H9 (cell line): Measurements from ENCODE around the gene KRT13. TPM values are rescaled to one million over a fixed set of nuclear protein-coding genes. Genes with fewer than 3 reads are reported as not detected.

Source experiments
- DNase-seq: peaks from one replicate; pipeline ENCODE4 v3.0.0-alpha.2; 2017
- H2AFZ ChIP-seq: one replicate; pipeline ENCODE4 v1.6.1; 2013; ENCODE audit warnings: mild to moderate bottlenecking, low read length, control low read depth, moderate library complexity
- H2AK5ac ChIP-seq: 2 replicates; pipeline ENCODE4 v1.6.1; 2013; ENCODE audit warnings: low read length, control low read depth, mixed read lengths; ENCODE audit not compliant: insufficient read length
- H2BK120ac ChIP-seq: one replicate; pipeline ENCODE4 v1.6.1; 2013; ENCODE audit warnings: low read depth, mild to moderate bottlenecking, low read length, control low read depth, inconsistent platforms; ENCODE audit not compliant: poor library complexity, severe bottlenecking
- H2BK12ac ChIP-seq: 2 replicates; pipeline ENCODE4 v1.6.1; 2013; ENCODE audit warnings: low read length, control low read depth, mixed read lengths, low read depth; ENCODE audit not compliant: insufficient read length
- H2BK15ac ChIP-seq: 2 replicates; pipeline ENCODE4 v1.6.1; 2013; ENCODE audit warnings: low read depth, low read length, control low read depth
- H2BK20ac ChIP-seq: one replicate; pipeline ENCODE4 v1.6.1; 2013; ENCODE audit warnings: low read depth, mild to moderate bottlenecking, low read length, control low read depth, inconsistent platforms; ENCODE audit not compliant: poor library complexity, severe bottlenecking
- H2BK5ac ChIP-seq: 2 replicates; pipeline ENCODE4 v1.6.1; 2013; ENCODE audit warnings: low read length, control low read depth, mixed read lengths; ENCODE audit not compliant: insufficient read length
- H3K14ac ChIP-seq: 2 replicates; pipeline ENCODE4 v1.6.1; 2013; ENCODE audit warnings: low read length, control low read depth; ENCODE audit not compliant: insufficient read depth
- H3K18ac ChIP-seq: 2 replicates; pipeline ENCODE4 v1.6.1; 2013; ENCODE audit warnings: low read depth, mild to moderate bottlenecking, mixed read lengths, low read length, control low read depth; ENCODE audit not compliant: insufficient read length
- H3K23ac ChIP-seq: 2 replicates; pipeline ENCODE4 v1.6.1; 2013; ENCODE audit warnings: low read length, control low read depth, mixed read lengths, low read depth; ENCODE audit not compliant: insufficient read length
- H3K23me2 ChIP-seq: 2 replicates; pipeline ENCODE4 v1.6.1; 2013; ENCODE audit warnings: low read depth, mild to moderate bottlenecking, mixed read lengths, low read length, control low read depth; ENCODE audit not compliant: insufficient read length, poor library complexity, severe bottlenecking
- H3K27ac ChIP-seq: 2 replicates; pipeline ENCODE4 v1.5.1; 2013; ENCODE audit warnings: low read length, control low read depth, mixed read lengths, low read depth; ENCODE audit not compliant: insufficient read length
- H3K27me3 ChIP-seq: 2 replicates; pipeline ENCODE4 v1.6.1; 2013; ENCODE audit warnings: low read length, control low read depth, inconsistent platforms; ENCODE audit not compliant: insufficient read depth
- H3K4ac ChIP-seq: 2 replicates; pipeline ENCODE4 v1.6.1; 2013; ENCODE audit warnings: low read depth, mild to moderate bottlenecking, control low read depth, inconsistent platforms, low read length, moderate library complexity
- H3K4me1 ChIP-seq: 2 replicates; pipeline ENCODE4 v1.6.1; 2013; ENCODE audit warnings: low read length, control low read depth, inconsistent platforms; ENCODE audit not compliant: insufficient read depth
- H3K4me2 ChIP-seq: 2 replicates; pipeline ENCODE4 v1.6.1; 2013; ENCODE audit warnings: low read length, control low read depth, mixed read lengths; ENCODE audit not compliant: insufficient read length, insufficient read depth
- H3K56ac ChIP-seq: 2 replicates; pipeline ENCODE4 v1.6.1; 2013; ENCODE audit warnings: low read depth, mild to moderate bottlenecking, mixed read lengths, low read length, control low read depth; ENCODE audit not compliant: insufficient read length
- H3K79me1 ChIP-seq: 2 replicates; pipeline ENCODE4 v1.6.1; 2013; ENCODE audit warnings: low read depth, mild to moderate bottlenecking, moderate library complexity, low read length, control low read depth, inconsistent platforms; ENCODE audit not compliant: insufficient read depth, poor library complexity, severe bottlenecking
- H3K79me2 ChIP-seq: 2 replicates; pipeline ENCODE4 v1.6.1; 2013; ENCODE audit warnings: low read length, control low read depth, inconsistent platforms; ENCODE audit not compliant: insufficient read depth
- H3K9ac ChIP-seq: 2 replicates; pipeline ENCODE4 v1.6.1; 2013; ENCODE audit warnings: low read length, control low read depth, mixed read lengths; ENCODE audit not compliant: insufficient read length; ENCODE audit errors: extremely low read depth
- H3K9me3 ChIP-seq: one replicate; pipeline ENCODE4 v1.6.1; 2013; ENCODE audit warnings: low read depth, low read length, inconsistent platforms; ENCODE audit not compliant: control insufficient read depth
- H3T11ph ChIP-seq: one replicate; pipeline ENCODE4 v1.6.1; 2013; ENCODE audit warnings: mild to moderate bottlenecking, low read length, control low read depth, inconsistent platforms
- H4K20me1 ChIP-seq: one replicate; pipeline ENCODE4 v1.6.1; 2013; ENCODE audit not compliant: control insufficient read depth, insufficient read length, insufficient read depth
- H4K5ac ChIP-seq: 2 replicates; pipeline ENCODE4 v1.6.1; 2013; ENCODE audit warnings: low read depth, mild to moderate bottlenecking, mixed read lengths, low read length, control low read depth; ENCODE audit not compliant: insufficient read length
- H4K8ac ChIP-seq: replicated peaks from 2 replicates; pipeline ENCODE4 v1.6.1; 2013; ENCODE audit warnings: low read length, control low read depth, mixed read lengths, low read depth; ENCODE audit not compliant: insufficient read length
- H4K91ac ChIP-seq: 2 replicates; pipeline ENCODE4 v1.6.1; 2013; ENCODE audit warnings: low read depth, mild to moderate bottlenecking, moderate library complexity, mixed read lengths, low read length, control low read depth; ENCODE audit not compliant: insufficient read length
- H3K27ac Mint-ChIP-seq, 3 experiments: 2 replicates in 2 of 3; 3 replicates in 1 of 3; pipeline ENCODE4 v1.8.0; 2020 to 2021; ENCODE audit warnings: mixed read lengths in 3 of 3, mild to moderate bottlenecking in 1 of 3, moderate library complexity in 1 of 3
- H3K27me3 Mint-ChIP-seq: 2 replicates; pipeline ENCODE4 v1.8.0; 2021; ENCODE audit warnings: low read depth, mild to moderate bottlenecking, moderate library complexity, mixed read lengths
- H3K36me3 Mint-ChIP-seq, 3 experiments: 2 replicates in 2 of 3; 3 replicates in 1 of 3; pipeline ENCODE4 v1.8.0; 2020 to 2021; ENCODE audit warnings: low read depth in 3 of 3, mixed read lengths in 3 of 3; ENCODE audit not compliant: insufficient read depth in 1 of 3
- H3K4me1 Mint-ChIP-seq, 2 experiments: 2 replicates each; pipeline ENCODE4 v1.8.0; 2020; ENCODE audit warnings: mixed read lengths in 2 of 2
- H3K4me3 Mint-ChIP-seq, 2 experiments: 2 replicates in 1 of 2; 3 replicates in 1 of 2; pipeline ENCODE4 v1.8.0; 2020 to 2021; ENCODE audit warnings: mild to moderate bottlenecking in 2 of 2, mixed read lengths in 2 of 2, moderate library complexity in 1 of 2
- H3K9me3 Mint-ChIP-seq, 2 experiments: 2 replicates in 1 of 2; 3 replicates in 1 of 2; pipeline ENCODE4 v1.8.0; 2020; ENCODE audit warnings: mild to moderate bottlenecking in 2 of 2, mixed read lengths in 2 of 2, moderate library complexity in 1 of 2
- WGBS: extraction: QIAGEN DNeasy Blood & Tissue Kit; methylation state at CpG from one replicate; pipeline ENCODE4 v1.1.7; 2013; ENCODE audit warnings: missing lambda C conversion rate, low lambda C conversion rate, mixed read lengths; ENCODE audit not compliant: insufficient read length; ENCODE audit errors: extremely low coverage; 5-methylcytosine and 5-hydroxymethylcytosine counted together
- total RNA-seq: library from RNA; stranded (reverse); gene quantifications from 2 replicates; pipeline ENCODE4 v1.2.1, GENCODE V29; 2021
- TF ChIP-seq, protein P1 (sequence below): fragments of 200-600 bp; sonication (generic); conservative IDR thresholded peaks from 3 replicates; pipeline ENCODE4 v1.8.0; 2021; ENCODE audit warnings: antibody characterized with exemption, mild to moderate bottlenecking

Gene KRT13
- total RNA-seq, 1 experiment from 2014 or later, result not detected

DNA sequence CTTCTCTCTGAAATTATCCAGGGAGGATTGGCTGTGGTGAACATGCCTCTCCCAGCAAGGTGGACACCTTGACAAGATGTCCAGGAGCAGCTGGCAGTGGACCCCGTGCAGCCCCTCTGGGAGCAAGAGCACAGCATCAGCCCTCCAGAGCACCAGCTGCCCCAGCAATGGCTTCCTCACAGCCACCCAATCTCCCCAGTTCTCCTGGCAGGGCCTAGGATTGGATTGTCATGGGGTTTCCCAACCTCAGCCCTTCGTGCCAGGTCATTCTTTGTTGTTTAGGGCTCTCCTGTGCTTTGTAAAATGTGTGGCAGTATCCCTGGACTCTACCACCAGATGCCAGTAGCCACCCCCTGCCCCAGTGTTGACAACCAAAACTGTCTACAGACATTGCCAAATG, 13.9 kb downstream of the KRT13 start:
- Histone ChIP-seq H3K79me2 (no peaks in the 10 kb centered on the region), H2AK5ac (no peak overlapping the region), H3K4me1 (no peaks in the 10 kb centered on the region), H3K27me3 (no peaks in the 10 kb centered on the region), H2BK120ac (no peak overlapping the region), H2BK5ac (no peak overlapping the region), H3T11ph (no peak overlapping the region), H2AFZ (no peak overlapping the region), H4K20me1 (no peaks in the 10 kb centered on the region), H2BK12ac (no peak overlapping the region), H3K18ac (no peak overlapping the region), H3K9me3 (no peaks in the 10 kb centered on the region), H3K23me2 (peaks cover 3% of the 10 kb centered on the region), H3K9ac (no peak overlapping the region), H3K4ac (no peak overlapping the region), H3K14ac (no peak overlapping the region), H3K4me2 (no peak overlapping the region), H3K27ac (no peak overlapping the region), H3K79me1 (no peaks in the 10 kb centered on the region), H4K8ac (no peak overlapping the region), H3K56ac (no peak overlapping the region), H4K91ac (no peak overlapping the region), H2BK15ac (no peak overlapping the region), H3K23ac (no peak overlapping the region), H4K5ac (no peak overlapping the region), H2BK20ac (no peak overlapping the region)
- Mint-ChIP-seq H3K36me3 (no peaks in the 10 kb centered on the region), H3K9me3 (no peaks in the 10 kb centered on the region), H3K4me3 (no peak overlapping the region), H3K4me1 (peaks cover 4 to 5% of the 10 kb centered on the region in 2 experiments), H3K27me3 (peaks cover 26% of the 10 kb centered on the region), H3K27ac (no peak overlapping the region)
- no CpG with 5 or more reads among the region's 2 CpGs for WGBS
- TF ChIP-seq, protein P1, sequence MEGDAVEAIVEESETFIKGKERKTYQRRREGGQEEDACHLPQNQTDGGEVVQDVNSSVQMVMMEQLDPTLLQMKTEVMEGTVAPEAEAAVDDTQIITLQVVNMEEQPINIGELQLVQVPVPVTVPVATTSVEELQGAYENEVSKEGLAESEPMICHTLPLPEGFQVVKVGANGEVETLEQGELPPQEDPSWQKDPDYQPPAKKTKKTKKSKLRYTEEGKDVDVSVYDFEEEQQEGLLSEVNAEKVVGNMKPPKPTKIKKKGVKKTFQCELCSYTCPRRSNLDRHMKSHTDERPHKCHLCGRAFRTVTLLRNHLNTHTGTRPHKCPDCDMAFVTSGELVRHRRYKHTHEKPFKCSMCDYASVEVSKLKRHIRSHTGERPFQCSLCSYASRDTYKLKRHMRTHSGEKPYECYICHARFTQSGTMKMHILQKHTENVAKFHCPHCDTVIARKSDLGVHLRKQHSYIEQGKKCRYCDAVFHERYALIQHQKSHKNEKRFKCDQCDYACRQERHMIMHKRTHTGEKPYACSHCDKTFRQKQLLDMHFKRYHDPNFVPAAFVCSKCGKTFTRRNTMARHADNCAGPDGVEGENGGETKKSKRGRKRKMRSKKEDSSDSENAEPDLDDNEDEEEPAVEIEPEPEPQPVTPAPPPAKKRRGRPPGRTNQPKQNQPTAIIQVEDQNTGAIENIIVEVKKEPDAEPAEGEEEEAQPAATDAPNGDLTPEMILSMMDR, result no peak
- no peak for DNase-seq
